ENCODE data around the gene FOXQ1.

The FOXQ1 gene

DNA sequence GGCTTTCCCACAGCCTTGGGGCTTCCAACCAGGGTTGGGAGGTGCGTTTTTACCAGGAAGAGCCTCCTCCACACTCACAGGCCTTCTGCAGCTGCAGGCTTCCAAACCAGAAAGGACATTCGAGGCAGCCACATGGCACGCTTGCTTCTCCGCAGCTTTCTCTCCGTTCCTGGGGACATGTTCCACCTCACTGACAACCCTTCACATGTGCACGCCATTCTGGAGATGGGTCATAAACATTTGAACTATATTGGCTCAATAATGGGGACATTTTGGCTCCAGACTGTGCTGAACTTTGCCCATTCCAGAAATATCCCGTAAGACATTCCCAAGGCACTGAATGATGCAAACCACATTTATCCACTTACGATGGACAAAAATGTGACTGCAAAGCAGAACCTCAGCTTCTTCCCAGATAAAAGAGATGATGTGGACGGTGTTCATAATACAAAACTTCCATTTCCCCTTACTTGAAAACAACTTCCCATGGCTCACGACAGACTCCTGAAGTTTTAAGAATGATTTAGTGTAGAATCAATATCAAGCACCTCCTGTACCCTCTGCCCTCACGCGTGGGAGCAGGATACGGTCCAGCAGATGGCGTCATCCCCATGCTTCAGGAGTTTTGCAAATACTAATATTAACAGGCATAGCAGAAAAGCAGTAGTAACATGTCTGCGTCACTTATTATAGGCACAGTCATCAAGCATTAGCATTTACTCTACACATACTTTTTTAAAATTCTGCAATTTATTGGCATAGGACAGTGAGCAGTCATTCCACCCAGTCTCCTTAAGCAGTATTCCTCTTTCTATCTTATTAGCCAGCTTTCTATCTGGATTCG lies 52.1 kb downstream of the FOXQ1 start:
- no peak for DNase-seq

Measured in stimulated activated CD4-positive, alpha-beta T cell treated with anti-CD3 and anti-CD28 coated beads, Interleukin-1b, Interleukin-23, amount 100 ng/mL, for 48 hours (primary cell).